Neural cell (in vitro differentiated cells): ENCODE measurements around the gene PAPLN.

Source experiments
- CTCF ChIP-seq: fragments of 450-650 bp; IDR thresholded peaks from 2 replicates; pipeline ENCODE4 v1.5.1; 2014; ENCODE audit warnings: antibody characterized with exemption, mild to moderate bottlenecking, moderate library complexity; ENCODE audit not compliant: poor library complexity, severe bottlenecking
- EZH2 ChIP-seq: fragments of 200-600, 300-800 bp; shearing (Covaris generic), sonication (generic); IDR thresholded peaks from 2 replicates; pipeline ENCODE4 v1.6.1; 2014; ENCODE audit warnings: antibody characterized with exemption, low read length, borderline replicate concordance, mild to moderate bottlenecking; ENCODE audit not compliant: insufficient read depth, poor library complexity, severe bottlenecking
- RAD21 ChIP-seq: fragments of 450-650 bp; conservative IDR thresholded peaks from 2 replicates; pipeline ENCODE4 v1.6.1; 2014; ENCODE audit warnings: antibody characterized with exemption, mild to moderate bottlenecking, moderate library complexity

- no peak for TF ChIP-seq EZH2
- no peak for TF ChIP-seq CTCF
- no peak for TF ChIP-seq RAD21
Measured at GRCh38 chr14:73276836-73277235, 39.5 kb downstream of the PAPLN start.
